ENCODE results near the gene NEK11.
A peak's percentile ranks its signal among the peaks of the same experiment; 100 is the strongest.
"Not testable (repeated sequence)": the region's sequence is repeated elsewhere in the genome, so short reads cannot be mapped to it uniquely, and the experiment has no call there.

Gene NEK11

GRCh38 chr3:131350506-131350905 lies 323.8 kb downstream of the NEK11 start:
- Mint-ChIP-seq H3K4me3 (no peak overlapping the region), H3K4me1 (ENCODE audit: low read depth) (no peaks in the 10 kb centered on the region), H3K36me3 (peaks cover 3% of the 10 kb centered on the region), H3K27ac (no peak overlapping the region), H3K9me3 (ENCODE audit: low read depth) (no peaks in the 10 kb centered on the region), H3K27me3 (no peaks in the 10 kb centered on the region)

DNA sequence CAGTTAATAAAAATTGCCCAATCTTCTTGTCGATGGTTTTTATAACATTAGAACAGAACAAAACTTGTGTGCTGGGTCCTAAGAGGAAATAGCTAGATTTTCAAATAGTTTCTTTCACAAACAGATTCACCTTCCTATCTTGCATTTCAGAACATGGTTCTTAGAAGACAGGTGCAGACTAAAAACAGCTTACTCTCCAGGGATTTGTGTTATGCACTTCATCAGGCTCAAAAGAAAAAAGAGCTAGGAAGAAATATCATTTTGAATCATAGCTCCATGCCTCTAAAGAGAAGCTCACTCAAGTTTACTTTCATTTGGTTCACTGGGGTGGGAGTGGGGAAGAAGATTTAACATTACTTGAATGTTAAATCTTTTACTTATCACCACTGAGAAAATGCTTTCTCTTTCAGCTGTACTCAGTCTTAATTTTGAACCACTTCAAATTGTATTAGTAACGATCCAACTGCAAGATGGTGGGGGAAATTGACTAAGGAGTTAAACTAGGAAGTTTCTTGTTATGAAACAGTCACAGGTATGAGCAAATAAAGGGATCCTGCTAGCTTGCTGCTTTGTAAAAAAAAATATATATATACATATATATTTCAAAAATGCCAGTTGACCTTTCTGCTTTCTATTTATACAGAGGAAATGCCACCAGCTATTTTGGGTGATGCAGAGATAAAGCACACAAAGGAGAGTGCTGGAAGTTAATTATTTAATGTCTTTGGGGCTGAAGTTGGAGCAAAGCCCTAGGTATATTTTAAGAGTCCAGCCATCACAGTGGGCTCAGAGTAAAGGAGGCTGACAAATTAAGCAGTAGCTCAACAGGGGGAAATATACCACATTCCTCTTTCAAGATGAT lies 326.6 kb downstream of the NEK11 start:
- Mint-ChIP-seq H3K27ac (no peak overlapping the region), H3K27me3 (peaks cover 4% of the 10 kb centered on the region), H3K4me1 (ENCODE audit: low read depth) (no peaks in the 10 kb centered on the region), H3K9me3 (ENCODE audit: low read depth) (no peaks in the 10 kb centered on the region), H3K36me3 (peaks cover 3% of the 10 kb centered on the region), H3K4me3 (no peak overlapping the region)

GRCh38 chr3:131353986-131354385 lies 327.3 kb downstream of the NEK11 start:
- Mint-ChIP-seq H3K27ac (no peak overlapping the region), H3K9me3 (ENCODE audit: low read depth) (no peaks in the 10 kb centered on the region), H3K36me3 (peaks cover 3% of the 10 kb centered on the region), H3K27me3 (peaks cover 4% of the 10 kb centered on the region), H3K4me1 (ENCODE audit: low read depth) (no peaks in the 10 kb centered on the region), H3K4me3 (no peak overlapping the region)

- Mint-ChIP-seq H3K27me3 (peaks cover 13% of the 10 kb centered on the region), H3K36me3 (no peaks in the 10 kb centered on the region), H3K4me1 (ENCODE audit: low read depth) (peaks cover 2% of the 10 kb centered on the region), H3K27ac (no peak overlapping the region), H3K4me3 (no peak overlapping the region), H3K9me3 (ENCODE audit: low read depth) (no peaks in the 10 kb centered on the region)
Measured at GRCh38 chr3:131356006-131356595, 329.4 kb downstream of the NEK11 start.

- peaks cover 11% of the 10 kb centered on the region for H3K4me1 Mint-ChIP-seq (ENCODE audit: low read depth)
- no peak overlapping the region for H3K27ac Mint-ChIP-seq
- no peak overlapping the region for H3K4me3 Mint-ChIP-seq
- peaks cover 20% of the 10 kb centered on the region for H3K27me3 Mint-ChIP-seq
- no peaks in the 10 kb centered on the region for H3K9me3 Mint-ChIP-seq (ENCODE audit: low read depth)
- H3K36me3 Mint-ChIP-seq: no peaks in the 10 kb centered on the region
Measured at GRCh38 chr3:131357275-131357674, 330.6 kb downstream of the NEK11 start.

DNA sequence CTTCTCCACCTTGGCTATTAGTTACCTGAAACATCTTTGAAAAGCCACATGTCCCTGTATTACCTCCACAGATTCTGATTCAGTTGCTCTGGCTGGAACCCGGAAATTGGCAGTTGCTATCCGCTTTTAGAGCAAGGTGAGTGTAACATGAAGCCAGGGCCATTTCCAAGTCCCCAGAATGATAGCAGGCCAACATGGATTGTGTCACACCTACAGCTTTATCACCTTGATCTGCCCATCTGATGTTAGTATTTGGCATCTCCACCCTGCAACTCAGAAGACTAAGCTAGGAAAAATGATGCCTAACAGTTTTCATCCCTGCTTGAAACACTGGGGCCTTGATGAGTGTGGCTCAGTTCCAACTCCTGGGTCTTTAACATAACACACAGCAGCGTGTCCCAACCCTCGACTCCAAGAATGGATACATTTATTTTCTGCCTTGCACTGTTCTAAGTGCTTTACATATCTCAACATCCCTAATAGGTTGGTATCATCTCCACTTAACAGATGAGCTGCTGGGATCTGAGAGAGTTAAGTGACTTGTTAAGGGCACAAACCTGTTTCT lies 333.6 kb downstream of the NEK11 start:
- H3K4me3 Mint-ChIP-seq: no peak overlapping the region
- peaks cover 15% of the 10 kb centered on the region for H3K4me1 Mint-ChIP-seq (ENCODE audit: low read depth)
- H3K27ac Mint-ChIP-seq: no peak overlapping the region
- H3K27me3 Mint-ChIP-seq: peaks cover 37% of the 10 kb centered on the region
- peaks cover 4% of the 10 kb centered on the region for H3K9me3 Mint-ChIP-seq (ENCODE audit: low read depth)
- H3K36me3 Mint-ChIP-seq: no peaks in the 10 kb centered on the region

DNA sequence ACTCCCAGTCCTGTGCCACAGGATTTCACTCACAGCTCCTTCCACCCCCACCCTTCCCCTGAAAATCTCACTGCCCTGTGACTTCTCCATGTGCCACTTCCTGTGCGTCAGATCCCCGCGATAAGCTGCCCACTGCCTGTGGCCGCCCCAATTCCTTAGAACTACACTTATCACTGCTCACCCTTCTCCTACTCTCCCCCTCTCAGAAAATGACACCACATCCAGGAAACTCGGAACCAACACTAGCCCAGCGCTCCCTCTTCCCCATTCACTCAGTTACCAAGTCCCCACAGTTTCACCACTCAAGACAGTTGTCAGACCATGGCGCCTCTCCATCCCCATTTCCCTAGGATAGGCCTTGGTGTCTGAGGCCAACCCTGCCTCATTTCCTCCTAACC lies 334.4 kb downstream of the NEK11 start:
- not testable (repeated sequence) for H3K36me3 Mint-ChIP-seq; H3K27ac Mint-ChIP-seq; H3K9me3 Mint-ChIP-seq (ENCODE audit: low read depth)
- peak overlapping the region; percentile 77 for H3K4me3 Mint-ChIP-seq
- peaks cover 15% of the 10 kb centered on the region for H3K4me1 Mint-ChIP-seq (ENCODE audit: low read depth)
- H3K27me3 Mint-ChIP-seq: peaks cover 39% of the 10 kb centered on the region

DNA sequence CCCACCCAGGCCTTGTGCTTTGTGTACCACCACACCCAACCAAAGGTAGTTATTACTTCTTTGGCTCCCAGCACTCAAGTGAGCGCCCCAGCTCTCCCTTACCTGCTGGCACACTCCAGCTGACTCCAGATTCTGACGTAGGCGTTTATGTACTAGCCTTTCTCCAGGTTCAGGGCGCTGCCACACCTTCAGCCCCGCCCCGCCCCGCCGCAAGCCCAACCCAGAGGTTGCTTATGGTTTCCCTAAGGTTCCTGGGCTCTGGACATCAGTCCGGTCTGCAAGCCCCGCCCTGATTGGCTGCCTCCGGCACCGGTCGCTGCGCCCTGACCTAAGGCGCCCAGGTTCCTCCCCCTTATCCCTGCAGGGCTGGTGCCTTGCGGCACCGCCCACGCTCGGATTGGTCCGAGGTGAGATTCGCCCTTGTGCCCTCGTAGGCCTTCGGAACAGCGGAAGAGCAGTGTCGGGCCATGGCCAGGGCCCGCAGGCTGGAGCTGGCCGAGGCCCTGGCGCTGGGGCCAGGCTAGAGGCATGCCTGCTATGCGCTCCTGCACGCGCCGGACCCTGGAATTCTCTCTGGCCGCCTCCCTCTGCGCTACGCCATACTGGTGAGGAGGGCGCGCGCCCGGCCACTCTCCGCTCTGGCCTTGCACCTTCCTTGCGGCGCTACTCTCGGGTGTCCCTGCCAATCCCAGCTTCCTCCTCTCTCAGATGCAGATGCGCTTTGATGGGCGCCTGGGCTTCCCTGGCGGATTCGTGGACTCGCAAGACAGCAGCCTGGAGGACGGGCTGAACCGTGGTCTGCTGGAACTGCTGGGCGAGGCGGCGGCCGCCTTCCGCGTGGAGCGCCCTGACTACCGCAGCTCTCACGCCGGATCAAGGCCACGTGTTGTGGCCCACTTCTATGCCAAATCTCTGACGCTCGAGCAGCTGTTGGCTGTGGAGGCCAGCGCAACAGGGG lies 335.1 kb downstream of the NEK11 start:
- H3K27me3 Mint-ChIP-seq: peaks cover 35% of the 10 kb centered on the region
- peaks cover 6% of the 10 kb centered on the region for H3K9me3 Mint-ChIP-seq (ENCODE audit: low read depth)
- peak overlapping the region; percentile 64 for H3K27ac Mint-ChIP-seq
- H3K4me1 Mint-ChIP-seq (ENCODE audit: low read depth): peaks cover 15% of the 10 kb centered on the region
- no peaks in the 10 kb centered on the region for H3K36me3 Mint-ChIP-seq
- H3K4me3 Mint-ChIP-seq: peak overlapping the region; percentile 77

DNA sequence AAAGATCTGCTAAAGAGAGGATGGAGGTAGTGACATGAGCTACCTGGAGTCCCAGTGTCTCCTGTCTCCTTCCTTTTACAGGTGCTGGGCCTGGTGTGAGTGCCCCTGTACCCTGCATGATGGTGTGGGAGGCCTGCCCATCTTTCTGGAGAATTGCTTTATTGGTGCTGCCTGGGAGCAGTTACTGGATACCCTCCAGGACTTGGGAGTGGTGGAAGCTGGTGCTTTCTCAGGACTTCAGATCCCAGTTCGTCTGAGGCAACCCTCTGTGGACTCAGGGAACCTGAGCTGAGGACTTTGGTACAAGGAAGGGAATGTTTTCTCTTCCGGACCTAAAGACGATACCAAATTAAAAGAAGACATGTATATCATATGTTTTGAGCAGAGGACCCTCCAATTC lies 336.6 kb downstream of the NEK11 start:
- peaks cover 35% of the 10 kb centered on the region for H3K27me3 Mint-ChIP-seq
- peaks cover 6% of the 10 kb centered on the region for H3K9me3 Mint-ChIP-seq (ENCODE audit: low read depth)
- H3K4me1 Mint-ChIP-seq (ENCODE audit: low read depth): peaks cover 15% of the 10 kb centered on the region
- no peaks in the 10 kb centered on the region for H3K36me3 Mint-ChIP-seq
- H3K27ac Mint-ChIP-seq: no peak overlapping the region
- no peak overlapping the region for H3K4me3 Mint-ChIP-seq

DNA sequence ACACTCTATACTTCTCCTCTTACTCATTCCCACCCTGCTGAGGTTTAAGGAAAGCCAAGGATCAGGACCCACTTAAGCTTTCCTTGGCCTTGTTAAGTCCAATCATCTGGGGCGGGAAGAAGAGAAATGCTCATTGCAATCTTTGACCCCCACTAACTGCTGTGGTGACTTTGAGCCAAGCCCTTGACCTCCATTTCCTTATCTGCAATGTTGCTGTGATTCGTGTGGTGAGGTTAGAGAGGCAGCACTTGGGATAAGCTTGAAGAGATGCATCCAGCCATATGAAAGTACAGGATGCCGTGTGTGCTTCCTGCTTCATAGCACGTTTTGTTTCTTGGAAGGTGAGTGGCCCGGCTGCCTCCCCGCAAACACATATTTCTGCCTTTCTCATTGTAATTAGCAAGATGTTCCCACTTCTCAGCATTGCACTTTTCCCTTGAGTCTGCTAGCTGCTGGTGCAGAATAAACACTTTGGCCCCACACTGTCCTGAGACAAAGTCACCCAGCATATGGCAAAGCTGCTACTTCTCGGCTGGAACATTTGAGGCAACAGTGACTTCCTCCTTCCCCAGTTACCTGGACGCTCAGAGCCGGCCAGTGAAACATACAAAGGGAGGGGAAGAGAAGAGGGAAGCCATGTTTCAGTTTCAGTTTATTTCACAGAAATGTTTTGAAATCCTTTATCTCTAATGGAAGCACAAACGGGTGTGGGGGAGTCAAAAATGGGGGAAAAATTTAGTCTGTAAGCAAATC lies 344.4 kb downstream of the NEK11 start:
- Mint-ChIP-seq H3K36me3 (peaks cover 2% of the 10 kb centered on the region), H3K4me3 (no peak overlapping the region), H3K9me3 (ENCODE audit: low read depth) (no peaks in the 10 kb centered on the region), H3K27ac (peak overlapping the region; percentile 8), H3K4me1 (ENCODE audit: low read depth) (peaks cover 2% of the 10 kb centered on the region), H3K27me3 (no peaks in the 10 kb centered on the region)

GRCh38 chr3:131371688-131372066 lies 345.0 kb downstream of the NEK11 start:
- Mint-ChIP-seq H3K27me3 (no peaks in the 10 kb centered on the region), H3K27ac (no peak overlapping the region), H3K4me1 (ENCODE audit: low read depth) (peaks cover 2% of the 10 kb centered on the region), H3K36me3 (peaks cover 2% of the 10 kb centered on the region), H3K4me3 (no peak overlapping the region), H3K9me3 (ENCODE audit: low read depth) (no peaks in the 10 kb centered on the region)

- H3K4me3 Mint-ChIP-seq: no peak overlapping the region
- H3K9me3 Mint-ChIP-seq (ENCODE audit: low read depth): no peaks in the 10 kb centered on the region
- peaks cover 4% of the 10 kb centered on the region for H3K36me3 Mint-ChIP-seq
- H3K4me1 Mint-ChIP-seq (ENCODE audit: low read depth): peaks cover 2% of the 10 kb centered on the region
- H3K27ac Mint-ChIP-seq: no peak overlapping the region
- H3K27me3 Mint-ChIP-seq: no peaks in the 10 kb centered on the region
Measured at GRCh38 chr3:131374741-131375140, 348.1 kb downstream of the NEK11 start.

GRCh38 chr3:131380821-131381444 lies 354.3 kb downstream of the NEK11 start:
- peak overlapping the region; percentile 95 for H3K4me3 Mint-ChIP-seq
- peaks cover 16% of the 10 kb centered on the region for H3K4me1 Mint-ChIP-seq (ENCODE audit: low read depth)
- peak overlapping the region; percentile 91 for H3K27ac Mint-ChIP-seq
- H3K36me3 Mint-ChIP-seq: peaks cover 14% of the 10 kb centered on the region
- not testable (repeated sequence) for H3K9me3 Mint-ChIP-seq (ENCODE audit: low read depth); H3K27me3 Mint-ChIP-seq

Data from activated naive CD8-positive, alpha-beta T cell (primary cell).